SKM-1 treated with dmso at 0.1 percent for 144 hours (cell line): Measurements from ENCODE around the gene ITPA.
A peak's percentile ranks its signal among the peaks of the same experiment; 100 is the strongest.

Experiments used
- DNase-seq: peaks from one replicate; lab custom pipeline; 2025; ENCODE audit not compliant: unreplicated experiment; lab: John Stamatoyannopoulos, UW

ITPA gene

DNA sequence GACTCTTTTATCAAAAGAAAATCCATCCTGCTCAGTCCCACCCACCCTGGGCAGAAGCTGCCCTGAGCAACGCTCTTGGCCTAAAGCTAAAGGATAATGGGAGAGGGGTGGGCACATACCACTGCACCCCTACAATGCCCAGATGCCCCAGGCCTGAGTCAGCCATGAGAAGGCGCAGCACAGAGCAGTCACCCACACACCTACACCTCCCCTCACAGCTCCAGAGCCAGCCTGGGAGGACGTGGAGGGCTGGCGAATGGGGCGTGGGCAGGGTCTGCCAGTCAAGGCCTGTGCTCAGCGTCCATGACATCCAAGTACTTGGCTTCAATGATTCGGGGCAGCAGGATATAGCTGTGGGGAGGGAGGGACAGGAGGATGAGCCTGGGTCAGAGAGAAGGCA is 18.2 kb downstream of the ITPA start:
- DNase-seq, result no peak

GRCh38 chr20:3227936-3228749 is 18.8 kb downstream of the ITPA start:
- DNase-seq, result no peak

- DNase-seq, result no peak
Measured at GRCh38 chr20:3228750-3229032, 19.4 kb downstream of the ITPA start.

- no peak for DNase-seq
Measured at GRCh38 chr20:3229158-3229557, 19.9 kb downstream of the ITPA start.

GRCh38 chr20:3229798-3230197 is 20.5 kb downstream of the ITPA start:
- DNase-seq, result no peak

GRCh38 chr20:3231116-3231515 is 21.8 kb downstream of the ITPA start:
- no peak for DNase-seq

GRCh38 chr20:3231889-3232588 is 22.7 kb downstream of the ITPA start:
- no peak for DNase-seq

DNA sequence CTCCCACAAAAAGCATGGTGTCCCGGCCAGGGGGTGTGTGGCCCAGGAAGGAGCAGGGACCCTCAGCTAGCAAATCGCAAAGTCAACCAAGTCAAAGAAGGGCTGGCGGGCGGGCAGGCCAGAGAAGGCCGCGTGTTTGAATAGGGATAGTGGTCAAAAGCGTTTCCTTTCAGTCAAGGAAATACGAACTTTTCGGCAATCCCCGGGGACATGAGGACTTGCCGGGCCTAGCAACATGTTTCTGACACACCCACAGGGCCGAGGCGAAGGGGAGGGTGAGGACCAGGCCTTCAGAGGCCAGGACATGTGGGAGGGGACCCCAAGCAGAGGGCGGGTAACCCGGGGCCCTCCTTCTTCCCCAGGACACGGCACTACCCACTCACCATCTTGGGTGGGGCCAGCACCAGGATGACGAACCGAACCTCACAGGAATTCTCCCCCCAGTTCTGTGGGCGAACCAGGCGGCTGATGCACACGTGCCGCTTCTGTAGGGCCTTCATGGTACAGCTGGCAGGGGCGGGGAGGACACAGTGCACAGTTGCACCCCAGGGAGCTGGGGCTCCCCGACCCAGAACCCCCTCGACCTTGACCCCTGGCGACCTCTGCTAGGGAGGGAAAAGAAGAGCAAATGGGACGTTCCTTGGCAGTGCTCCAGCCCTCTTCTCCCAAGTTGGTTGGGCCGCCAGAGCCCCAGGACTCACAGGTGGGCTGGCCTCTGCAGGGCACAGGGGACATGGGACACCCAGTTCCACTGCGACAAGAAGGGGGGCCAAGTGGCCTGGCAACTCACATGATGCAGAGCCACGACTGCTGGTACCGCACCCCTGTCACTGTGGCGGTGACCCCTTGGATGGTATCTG is 24.1 kb downstream of the ITPA start:
- DNase-seq, result no peak

DNA sequence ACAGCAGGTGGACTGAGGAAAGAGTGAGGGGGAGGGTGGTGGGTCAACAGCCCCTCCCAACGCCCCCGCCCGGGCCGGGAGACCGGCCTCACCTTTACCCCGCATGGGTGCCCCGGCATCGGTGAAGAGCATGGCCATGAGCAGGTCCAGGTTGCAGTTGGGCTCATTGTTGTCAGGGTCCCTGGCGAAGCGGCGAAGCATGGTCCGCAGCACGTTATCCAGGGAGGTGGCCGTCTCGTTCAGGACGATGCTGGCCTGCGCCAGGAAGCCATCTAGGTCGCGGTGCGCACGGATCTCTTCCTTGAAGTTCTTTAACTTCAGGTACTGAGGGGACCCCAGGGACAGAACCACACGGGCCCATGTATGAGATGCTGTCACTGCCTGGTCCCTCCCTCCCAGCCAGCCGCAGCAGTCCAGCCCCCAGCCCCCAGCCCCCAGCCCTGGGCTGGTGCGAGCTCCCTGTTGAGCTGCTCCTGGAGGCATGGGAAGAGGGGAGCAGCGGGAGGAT is 24.7 kb downstream of the ITPA start:
- no peak for DNase-seq

DNA sequence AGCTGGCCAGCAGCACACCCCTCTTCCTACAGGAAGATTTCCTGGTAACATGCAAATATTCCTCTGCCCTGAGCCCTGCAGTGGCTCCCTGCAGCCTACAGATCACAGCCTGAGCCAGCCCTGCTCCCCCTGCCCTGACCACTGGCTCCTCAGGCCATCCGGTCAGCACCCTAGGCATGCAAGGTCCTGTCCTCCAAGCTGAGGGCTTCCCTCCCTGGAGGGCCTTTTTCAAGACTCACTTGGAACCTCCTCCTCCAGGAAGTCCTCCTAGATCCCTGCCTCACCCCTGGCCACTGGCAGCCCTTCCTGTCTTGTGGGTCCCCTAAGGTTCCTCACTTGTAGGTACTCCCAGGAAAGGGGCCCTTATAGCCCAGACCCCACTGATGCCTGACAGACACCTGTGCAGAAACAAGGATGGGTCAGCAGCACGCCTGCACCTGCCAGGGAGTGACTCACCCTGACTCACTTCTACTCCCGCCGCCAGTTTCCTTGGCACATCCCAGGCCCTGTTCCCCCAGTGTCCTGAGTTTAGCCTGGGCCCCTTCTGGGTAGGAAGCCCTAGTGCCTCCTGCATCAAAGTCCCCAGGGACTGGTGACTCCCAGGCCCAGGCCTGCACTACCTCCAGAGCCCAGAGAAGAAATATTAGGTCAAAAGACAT is 26.5 kb downstream of the ITPA start:
- DNase-seq, result no peak

GRCh38 chr20:3237011-3237957 is 28.0 kb downstream of the ITPA start:
- no peak for DNase-seq

DNA sequence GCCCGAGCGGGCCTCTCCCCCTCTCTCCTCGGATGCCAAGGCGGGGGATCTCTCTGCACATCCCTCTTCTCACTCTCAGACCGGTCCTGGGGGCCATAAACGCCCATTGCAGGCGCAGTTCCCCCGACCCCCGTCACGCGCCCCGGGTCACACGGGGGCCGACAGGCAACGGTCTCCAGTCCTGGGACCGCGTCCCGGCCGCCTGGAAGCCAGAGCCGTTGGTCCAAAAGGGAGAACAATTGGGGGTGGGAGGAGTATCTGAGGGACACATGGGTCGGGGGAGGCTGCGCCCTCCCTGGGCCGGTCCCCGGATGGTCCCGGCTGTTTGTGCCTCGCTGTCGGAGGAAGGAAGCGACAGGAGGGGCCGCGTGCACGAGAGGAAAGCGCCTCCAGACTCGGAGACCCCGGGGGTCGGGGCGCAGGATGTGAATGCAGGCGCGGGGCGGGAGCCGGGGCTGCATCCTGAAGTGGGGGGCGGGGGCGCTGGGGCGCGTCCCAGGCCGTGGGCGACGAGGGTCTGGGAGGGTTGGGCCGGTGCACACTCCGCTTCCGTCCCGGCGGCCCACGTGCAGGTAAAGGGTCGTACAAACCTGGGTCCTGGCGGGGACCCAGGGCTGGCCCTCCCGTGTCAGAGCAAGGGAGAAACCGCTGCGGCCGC is 28.8 kb downstream of the ITPA start:
- no peak for DNase-seq

- DNase-seq, result no peak
Measured at GRCh38 chr20:3238616-3239025, 29.3 kb downstream of the ITPA start.

DNA sequence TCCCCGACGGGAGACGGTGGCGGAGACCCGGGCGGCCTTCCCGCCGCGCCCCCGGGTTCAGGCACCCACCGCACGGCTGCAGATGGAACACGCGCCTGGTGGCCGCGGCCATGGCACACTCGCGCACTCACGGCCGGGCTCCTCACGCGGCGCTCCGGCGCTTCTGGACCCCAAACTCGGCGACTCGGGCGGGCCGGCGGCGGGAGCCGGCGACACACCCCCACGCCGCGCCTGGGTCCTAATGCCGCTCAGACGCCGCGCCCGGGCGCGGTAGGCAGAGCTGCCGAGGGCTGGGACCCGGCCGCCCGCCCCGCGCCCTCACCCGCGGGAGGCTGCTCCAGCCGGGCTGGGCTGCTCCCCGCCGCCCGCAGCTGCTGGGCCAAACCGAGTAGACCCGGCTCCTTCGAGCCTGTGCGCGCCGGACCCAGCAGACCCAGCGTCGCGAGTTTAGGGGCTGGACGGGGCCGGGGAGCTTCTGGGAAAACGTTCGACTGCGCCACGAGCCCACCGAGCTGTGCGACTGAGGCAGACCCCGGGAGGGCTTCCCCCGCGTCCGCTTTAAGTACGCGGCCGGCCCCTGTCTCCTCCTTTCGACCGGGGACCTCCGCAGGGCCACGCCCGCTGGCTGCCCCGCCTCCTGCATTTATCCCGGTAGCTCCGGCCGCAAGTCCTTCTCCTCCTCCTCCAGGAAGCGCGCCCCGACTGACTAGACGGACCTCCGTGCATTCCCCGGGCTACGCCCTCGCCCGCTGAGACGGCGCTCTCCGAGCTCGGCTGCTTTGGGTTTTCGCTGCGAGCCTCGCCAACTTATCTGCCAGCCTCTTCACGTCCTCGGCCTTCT is 29.9 kb downstream of the ITPA start, which contains the start of gene SLC4A11:
TSS of gene SLC4A11 (minus strand) at position 165 of the 841 bp plus-strand sequence. CDS start at position 112, 53 bp downstream.
- peak; percentile 4 for DNase-seq

GRCh38 chr20:3239867-3240775 is 30.8 kb downstream of the ITPA start:
- no peak for DNase-seq

DNA sequence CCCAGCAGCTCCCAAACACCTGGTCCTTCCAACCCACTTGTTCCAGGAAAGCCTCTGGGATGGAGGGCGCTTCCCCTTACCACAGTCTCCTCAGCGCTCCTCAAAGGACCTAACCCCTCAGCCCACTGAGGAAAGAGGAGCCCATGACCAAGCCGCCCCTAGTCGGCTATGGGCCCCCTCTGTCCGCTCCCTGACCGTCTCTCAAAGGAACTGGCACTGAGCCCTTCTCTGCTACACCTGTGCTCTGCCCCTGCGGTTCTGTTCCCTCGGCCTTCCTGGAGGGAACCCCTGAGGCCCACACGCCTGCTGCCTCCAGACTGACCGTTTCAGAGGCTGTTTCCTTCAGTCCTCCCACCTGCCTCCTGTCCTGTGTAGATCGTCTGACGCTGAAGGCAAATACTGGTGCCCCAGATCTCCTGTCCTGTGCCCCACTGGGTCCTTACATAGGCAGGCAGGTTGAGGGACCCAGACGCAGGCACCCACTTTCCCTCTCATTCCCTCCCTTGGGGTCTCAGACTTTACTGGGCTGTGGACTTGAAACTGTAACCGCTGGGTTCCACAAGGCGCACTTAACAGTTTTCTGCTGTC is 31.6 kb downstream of the ITPA start:
- no peak for DNase-seq

GRCh38 chr20:3242172-3242692 is 32.9 kb downstream of the ITPA start:
- no peak for DNase-seq
